ENCODE measurements around the gene PSMA6.
"Not testable (repeated sequence)": the region's sequence is repeated elsewhere in the genome, so short reads cannot be mapped to it uniquely, and the experiment has no call there.

The PSMA6 gene

DNA sequence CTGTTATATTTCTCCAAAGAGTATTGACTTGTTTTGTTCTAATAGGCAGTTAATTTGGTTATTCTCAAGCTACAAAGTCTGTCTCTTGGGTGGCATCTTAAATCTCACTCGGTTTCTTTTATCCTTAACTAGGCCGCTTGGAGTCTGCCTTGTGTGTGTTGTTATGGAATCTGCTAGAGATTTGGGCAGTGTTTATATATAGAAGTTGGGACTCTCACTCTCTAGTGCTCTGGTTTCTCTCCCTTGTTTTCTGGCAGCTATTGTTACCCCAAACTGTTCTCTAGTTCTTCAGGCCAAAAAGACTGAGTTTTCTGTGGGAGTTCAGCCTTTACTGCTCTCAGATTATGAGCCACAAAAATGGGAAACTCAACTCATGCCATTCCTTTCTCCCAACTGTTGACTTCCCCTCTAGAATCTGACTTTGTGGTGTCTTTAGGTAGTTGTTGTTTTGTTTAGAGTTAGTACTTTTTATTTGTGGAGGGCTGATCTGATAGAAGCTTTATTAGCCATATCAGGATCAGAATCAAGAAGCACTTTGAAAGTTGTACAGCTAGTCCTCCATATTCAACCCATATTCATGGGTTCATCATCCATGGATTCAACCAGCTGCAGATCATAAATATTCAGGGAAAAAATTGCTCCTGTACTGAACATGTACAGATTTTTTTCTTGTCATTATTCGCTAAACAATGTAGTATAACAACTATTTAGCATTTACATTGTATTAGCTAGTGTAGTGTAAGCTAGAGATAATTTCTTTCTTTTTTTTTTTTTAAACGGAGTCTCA lies 11.2 kb downstream of the PSMA6 start:
- no peak for DNase-seq
- in situ Hi-C loops (cut with MboI; ENCODE audit: low pct_unique_long_range_greater_than_20kb, low sequenced_read_pairs): no loop called here

- in situ Hi-C loops (cut with MboI; ENCODE audit: low pct_unique_long_range_greater_than_20kb, low sequenced_read_pairs): no loop called here
- no peak for DNase-seq
Measured at GRCh38 chr14:35304812-35305462, 12.8 kb downstream of the PSMA6 start.

DNA sequence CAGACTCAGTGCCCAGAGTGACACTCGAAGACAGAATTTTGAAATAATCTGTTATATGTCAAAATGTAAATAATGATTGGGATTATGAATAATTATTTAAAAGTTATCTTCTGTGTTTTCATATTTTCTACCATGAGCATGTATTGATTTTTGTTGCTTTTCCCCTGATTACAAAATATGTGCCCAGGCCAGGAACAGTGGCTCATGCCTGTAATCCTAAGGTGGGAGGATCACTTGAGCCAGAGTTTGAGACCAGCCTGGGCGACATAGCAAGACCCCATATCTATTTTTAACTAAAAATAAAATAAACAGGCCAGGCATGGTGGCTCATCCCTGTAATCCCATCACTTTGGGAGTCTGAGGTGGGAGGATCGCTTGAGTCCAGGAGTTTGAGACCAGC lies 13.5 kb downstream of the PSMA6 start:
- no peak for DNase-seq
- in situ Hi-C loops (cut with MboI; ENCODE audit: low pct_unique_long_range_greater_than_20kb, low sequenced_read_pairs): no loop called here

DNA sequence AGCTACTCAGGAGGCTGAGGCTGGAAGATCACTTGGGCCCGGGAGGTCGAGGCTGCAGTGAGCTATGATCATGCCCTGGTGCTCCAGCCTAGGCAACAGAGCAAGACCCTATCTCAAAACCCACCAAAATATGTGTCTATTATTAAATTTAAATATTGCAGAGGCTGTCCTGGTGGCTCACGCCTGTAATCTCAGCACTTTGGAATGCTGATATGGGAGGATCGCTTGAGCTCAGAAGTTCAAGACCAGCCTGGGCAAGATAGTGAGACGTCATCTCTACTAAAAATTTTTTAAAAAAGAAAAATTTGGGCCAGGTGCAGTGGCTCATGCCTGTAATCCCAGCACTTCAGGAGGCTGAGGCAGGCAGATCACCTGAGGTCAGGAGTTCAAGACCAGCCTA lies 13.9 kb downstream of the PSMA6 start:
- no peak for DNase-seq
- in situ Hi-C loops (cut with MboI; ENCODE audit: low pct_unique_long_range_greater_than_20kb, low sequenced_read_pairs): no loop called here

- DNase-seq: no peak
- in situ Hi-C loops (cut with MboI; ENCODE audit: low pct_unique_long_range_greater_than_20kb, low sequenced_read_pairs): no loop called here
Measured at GRCh38 chr14:35317820-35318219, 25.6 kb downstream of the PSMA6 start.

GRCh38 chr14:35319509-35319908 lies 27.3 kb downstream of the PSMA6 start:
- in situ Hi-C loops (cut with MboI; ENCODE audit: low pct_unique_long_range_greater_than_20kb, low sequenced_read_pairs): no loop called here
- DNase-seq: no peak

GRCh38 chr14:35320472-35320871 lies 28.3 kb downstream of the PSMA6 start:
- DNase-seq: no peak

GRCh38 chr14:35326375-35326774 lies 34.2 kb downstream of the PSMA6 start:
- in situ Hi-C loops (cut with MboI; ENCODE audit: low pct_unique_long_range_greater_than_20kb, low sequenced_read_pairs): no loop called here
- DNase-seq: no peak

More at GRCh38 chr14:35320472-35320871, 28.3 kb downstream of the PSMA6 start:
- in situ Hi-C loops (cut with MboI; ENCODE audit: low pct_unique_long_range_greater_than_20kb, low sequenced_read_pairs): no loop called here

- in situ Hi-C loops (cut with MboI; ENCODE audit: low pct_unique_long_range_greater_than_20kb, low sequenced_read_pairs): no loop called here
- peak; percentile 57 for DNase-seq
Measured at GRCh38 chr14:35331605-35332516, 39.7 kb downstream of the PSMA6 start.

GRCh38 chr14:35332517-35333263 lies 40.5 kb downstream of the PSMA6 start:
- in situ Hi-C loops (cut with MboI; ENCODE audit: low pct_unique_long_range_greater_than_20kb, low sequenced_read_pairs): no loop called here
- no peak for DNase-seq

DNA sequence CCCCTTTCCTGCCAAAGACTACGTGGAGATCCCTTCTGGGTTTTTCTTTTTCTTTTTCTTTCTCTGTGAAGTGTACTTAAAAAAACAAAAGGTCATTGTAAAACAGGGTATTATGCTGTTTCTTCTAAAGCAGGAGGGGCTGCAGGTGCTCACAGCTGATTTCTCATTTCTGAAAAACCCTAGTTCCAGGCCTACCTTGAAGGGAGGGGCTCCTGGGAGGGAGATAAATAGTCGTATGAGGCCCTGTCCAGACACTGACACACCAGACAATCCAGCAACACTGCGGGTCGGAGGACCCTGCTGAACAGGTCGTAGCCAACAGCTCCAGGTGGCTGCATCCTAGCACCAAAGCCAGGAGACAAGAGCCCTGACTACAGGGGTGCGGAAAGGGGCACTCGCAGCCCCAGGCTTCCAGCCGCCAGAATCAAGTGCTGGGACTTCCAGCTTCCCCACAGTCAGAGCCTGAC lies 41.1 kb downstream of the PSMA6 start:
- no peak for DNase-seq
- in situ Hi-C loops (cut with MboI; ENCODE audit: low pct_unique_long_range_greater_than_20kb, low sequenced_read_pairs): no loop called here

DNA sequence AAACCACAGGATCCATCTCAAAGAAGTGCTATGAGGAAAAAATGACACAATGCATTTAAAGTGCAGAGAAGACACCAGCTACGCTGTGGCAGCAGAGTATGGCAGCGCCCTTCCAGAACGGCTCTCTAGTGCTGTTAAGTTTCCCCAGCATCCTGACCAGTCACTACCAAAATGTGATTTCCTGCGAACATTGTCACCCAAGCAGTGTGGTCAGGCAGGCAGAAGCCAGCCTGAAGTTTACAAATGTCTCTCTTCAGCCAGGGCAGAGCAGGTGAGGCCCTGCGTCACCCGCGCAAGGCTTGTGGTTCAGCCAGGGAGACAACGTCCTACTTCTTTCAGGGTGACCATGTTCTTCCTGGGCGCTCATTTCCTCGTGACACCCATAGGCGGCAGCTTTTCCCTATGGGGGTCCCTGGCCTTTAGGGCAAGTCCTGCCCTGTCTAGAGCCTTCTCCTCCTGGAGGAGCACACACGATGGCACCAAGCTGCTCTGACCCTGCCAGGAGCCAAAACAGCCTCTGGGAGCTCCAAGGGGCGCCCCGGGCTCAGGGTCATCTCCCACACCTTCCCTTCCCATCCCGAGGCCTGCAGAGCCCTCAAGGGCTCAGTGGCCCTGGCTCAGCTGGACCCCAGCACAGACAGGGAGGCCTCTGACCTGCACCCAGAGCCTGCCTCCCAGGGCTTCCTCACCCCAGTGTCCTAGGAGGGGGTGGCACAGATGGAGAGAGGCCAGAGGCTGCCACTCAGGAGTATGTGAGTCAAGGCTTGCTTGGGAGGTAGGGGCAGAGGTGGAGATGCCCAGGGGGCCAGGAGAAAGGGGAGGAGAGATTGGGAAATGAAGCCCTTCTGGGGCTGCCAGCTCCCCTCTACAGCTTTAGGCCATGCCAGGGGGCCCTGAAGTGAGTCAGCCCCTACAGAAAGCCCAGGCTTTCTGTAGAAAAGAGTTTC lies 41.9 kb downstream of the PSMA6 start:
- in situ Hi-C loops (cut with MboI; ENCODE audit: low pct_unique_long_range_greater_than_20kb, low sequenced_read_pairs): no loop called here
- DNase-seq: no peak

GRCh38 chr14:35335388-35336092 lies 43.4 kb downstream of the PSMA6 start:
- in situ Hi-C loops (cut with MboI; ENCODE audit: low pct_unique_long_range_greater_than_20kb, low sequenced_read_pairs): no loop called here
- no peak for DNase-seq

GRCh38 chr14:35336171-35336493 lies 44.0 kb downstream of the PSMA6 start:
- in situ Hi-C loops (cut with MboI; ENCODE audit: low pct_unique_long_range_greater_than_20kb, low sequenced_read_pairs); DNase-seq: not testable (repeated sequence)

DNA sequence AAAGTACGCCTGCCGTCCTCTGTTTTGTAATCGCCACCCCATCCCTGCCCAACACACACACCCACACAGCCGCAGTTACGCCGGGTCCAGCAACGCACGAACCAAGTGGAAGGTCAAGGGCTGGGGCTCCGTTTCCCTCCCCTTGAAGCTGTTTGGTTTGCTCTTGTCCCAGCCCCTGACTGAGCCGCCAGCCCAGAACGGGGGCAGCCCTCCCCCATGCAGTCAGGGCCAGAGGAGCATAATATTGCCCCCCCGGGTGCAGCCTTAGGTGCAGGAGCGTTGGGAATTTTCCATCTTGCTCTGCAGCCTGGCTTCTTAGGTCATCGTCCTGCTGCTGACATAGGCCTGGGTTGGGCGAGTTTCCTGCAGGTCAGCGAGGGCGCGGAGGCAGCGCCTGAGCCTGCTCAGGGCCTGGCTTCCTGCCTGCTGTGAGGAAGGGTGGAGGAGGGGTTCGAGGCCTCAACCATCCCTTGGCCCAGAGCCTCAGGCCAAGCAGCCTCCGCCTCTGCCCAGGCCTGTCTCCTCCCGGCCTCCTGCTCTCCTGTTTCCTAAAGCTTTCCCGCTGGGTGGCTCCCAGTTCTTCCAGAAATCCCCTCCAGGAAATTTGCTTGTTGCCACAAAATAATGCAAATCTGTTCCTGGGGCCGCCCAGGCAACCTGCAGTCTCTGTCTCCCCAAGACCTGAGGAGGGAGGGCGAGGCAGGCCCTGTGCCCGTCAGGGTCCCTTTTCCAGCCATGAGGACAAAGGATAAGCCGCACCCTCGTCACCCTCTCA lies 44.5 kb downstream of the PSMA6 start:
- no peak for DNase-seq

DNA sequence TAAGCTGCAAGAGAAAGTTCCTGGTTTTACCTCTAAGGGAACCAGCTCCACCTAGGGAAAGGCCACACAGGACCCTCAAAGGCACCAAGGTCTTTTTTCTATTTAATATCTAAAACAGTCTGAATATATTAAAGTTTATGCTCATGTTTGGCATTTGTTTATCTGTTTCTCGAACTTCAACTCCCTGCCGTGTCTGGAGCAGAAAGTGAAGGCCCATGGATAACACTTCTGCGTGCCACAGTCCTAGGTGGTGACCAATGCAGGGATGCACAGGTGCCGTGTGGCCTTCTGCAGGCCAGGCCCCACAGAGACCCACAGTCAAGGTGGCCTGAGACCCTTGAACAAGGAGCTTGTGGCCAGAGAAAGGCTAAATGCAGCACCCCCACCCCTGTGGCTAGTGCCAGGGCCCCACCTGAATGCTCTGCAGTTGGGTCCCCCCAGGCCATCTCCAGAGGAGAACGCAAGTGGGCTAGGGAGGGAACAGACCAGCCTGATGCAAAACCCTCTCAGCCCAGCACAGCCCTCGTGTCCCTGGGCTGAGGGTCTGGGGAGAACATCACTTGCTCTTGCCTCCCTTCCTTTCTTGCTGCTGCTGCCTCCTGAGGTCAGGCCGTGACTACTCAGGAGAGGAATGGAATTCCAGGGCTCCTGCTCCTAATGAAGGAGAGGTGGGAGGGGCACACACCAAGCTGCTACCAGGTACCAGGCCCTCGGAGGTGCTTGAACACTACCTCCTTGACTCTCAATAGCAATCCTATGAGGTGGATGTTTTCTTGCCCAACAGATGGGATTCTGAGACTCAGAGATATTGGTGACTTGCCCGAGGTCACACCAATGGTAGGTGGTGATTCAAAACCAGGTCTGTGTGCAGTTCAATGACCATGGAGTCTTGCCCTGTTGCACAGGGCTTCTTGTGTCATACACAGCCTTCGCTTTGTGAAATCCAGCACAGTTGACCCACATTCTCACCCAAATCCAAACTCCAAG lies 45.4 kb downstream of the PSMA6 start:
- DNase-seq: no peak
- in situ Hi-C loops (cut with MboI; ENCODE audit: low pct_unique_long_range_greater_than_20kb, low sequenced_read_pairs): no loop called here

More for the DNA sequence above, 44.5 kb downstream of the PSMA6 start:
- in situ Hi-C loops (cut with MboI; ENCODE audit: low pct_unique_long_range_greater_than_20kb, low sequenced_read_pairs): no loop called here

Measured in KBM-7 (cell line).